GM21447 (cell line): ENCODE measurements around the gene HNRNPH2.

Source experiments
- ATAC-seq: cut with Tn5 transposase; IDR thresholded peaks from one replicate; pipeline ENCODE4 v1.9.1; 2021; ENCODE audit not compliant: unreplicated experiment

HNRNPH2 gene

GRCh38 chrX:101407748-101408531 is at the start of gene HNRNPH2, which contains the start of gene GLA:
Gene HNRNPH2 (plus strand): TSS chrX:101408222. CDS start chrX:101411989, 3,767 bp downstream.
Gene GLA (minus strand): TSS chrX:101407925. CDS start chrX:101407903, 22 bp downstream.
- ATAC-seq = peak; percentile 94

DNA sequence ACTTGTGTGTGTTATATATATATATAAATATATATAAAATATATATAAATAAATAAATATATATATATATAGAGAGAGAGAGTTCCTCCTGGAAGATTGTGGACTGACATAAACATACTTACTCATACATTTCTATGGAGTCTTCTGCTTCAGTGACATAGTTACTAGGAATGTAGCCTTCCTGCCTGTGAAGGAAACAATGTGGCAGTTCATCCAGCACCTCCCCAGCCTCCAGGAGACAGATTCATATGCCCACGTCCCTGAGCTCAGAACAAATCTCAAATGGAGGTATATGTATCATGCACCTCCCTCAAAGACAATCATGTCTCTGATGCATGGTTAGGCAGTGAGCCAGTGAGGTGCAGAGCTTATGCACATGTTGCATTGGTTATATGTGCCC is 48.1 kb upstream of the HNRNPH2 start:
- ATAC-seq = no peak

DNA sequence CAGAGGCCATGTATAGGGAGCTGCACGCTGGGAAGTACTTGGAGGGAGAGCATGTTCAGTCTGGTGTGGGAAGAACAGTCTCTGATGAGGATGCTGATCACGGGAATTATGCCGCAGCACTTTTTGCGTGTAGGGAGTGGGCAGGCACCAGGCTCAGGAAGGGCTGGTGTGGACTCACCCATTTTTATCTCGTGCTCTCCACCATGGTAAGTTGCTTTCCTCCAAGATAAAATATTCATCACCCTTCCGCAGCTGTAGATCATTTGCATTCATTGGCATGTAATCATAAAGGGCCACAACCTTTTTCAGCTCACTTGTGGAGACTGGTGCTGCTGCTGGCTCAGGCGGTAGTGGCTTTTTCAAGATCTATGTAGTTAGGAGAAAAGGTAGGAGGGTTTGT is 47.6 kb upstream of the HNRNPH2 start:
- ATAC-seq = no peak

DNA sequence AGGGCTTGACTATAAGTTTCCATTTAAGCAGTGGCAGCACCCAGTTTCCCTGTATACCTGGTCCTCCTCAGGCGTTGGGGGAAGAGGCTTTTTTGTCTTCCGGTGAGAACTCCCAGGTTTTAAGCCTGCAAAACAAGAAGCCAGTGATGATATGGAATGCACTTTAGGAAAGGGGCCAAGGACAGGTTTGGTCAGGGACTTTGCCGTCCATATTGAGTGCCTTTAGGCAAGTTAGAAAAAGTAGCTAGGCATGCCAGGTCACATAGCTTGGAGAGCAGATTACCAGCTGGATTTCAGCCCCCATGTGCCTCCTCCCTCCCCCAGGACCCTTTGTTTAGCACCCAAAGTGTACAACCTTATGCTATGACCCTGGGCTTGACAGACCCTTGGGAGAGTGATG is 45.9 kb upstream of the HNRNPH2 start:
- ATAC-seq = no peak

- ATAC-seq = no peak
Observed at GRCh38 chrX:101362757-101363156, 45.3 kb upstream of the HNRNPH2 start.

DNA sequence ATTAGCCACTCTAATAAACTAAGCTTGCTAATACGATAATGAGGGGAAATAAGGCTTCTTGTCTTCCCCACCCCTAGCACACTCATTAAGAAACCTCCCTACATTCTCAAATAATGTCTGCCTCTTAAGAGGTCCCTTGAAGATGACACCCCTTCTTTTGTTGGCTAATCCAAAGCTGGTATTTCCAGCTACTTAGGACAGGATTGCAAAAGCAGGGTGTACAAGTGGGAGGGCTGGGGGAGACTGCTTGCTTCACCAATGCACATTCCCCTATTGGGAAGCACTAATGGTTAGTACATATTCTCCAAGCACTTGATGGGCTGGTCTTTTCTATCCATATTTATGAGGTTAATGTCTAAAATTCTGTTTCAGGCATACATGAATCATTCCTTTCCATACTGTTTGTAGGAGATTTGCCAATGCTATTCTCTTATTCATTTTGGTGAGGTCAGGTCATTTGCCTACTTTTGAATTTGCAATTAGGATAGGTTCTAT is 42.7 kb upstream of the HNRNPH2 start:
- ATAC-seq = no peak

GRCh38 chrX:101368800-101369199 is 39.2 kb upstream of the HNRNPH2 start:
- no peak for ATAC-seq

DNA sequence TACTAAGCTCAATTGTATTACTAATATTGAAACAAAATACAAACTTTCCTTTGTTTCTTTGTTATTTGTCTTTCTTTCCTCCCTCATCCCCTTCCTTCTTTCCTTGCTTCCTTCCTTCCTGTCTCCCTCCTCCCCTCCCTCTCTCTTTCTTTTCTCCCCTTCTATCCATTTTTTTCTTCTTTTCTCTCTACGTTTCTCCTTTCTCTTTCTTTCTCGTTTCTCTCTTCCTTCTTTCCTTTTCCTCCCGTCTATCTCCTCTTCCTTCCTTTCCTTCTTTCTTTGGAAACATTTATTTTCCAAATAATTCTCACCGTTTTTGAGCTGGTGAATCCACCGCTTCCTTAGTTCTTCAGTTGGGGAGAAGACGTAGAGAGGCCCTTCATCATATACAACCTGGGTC is 38.3 kb upstream of the HNRNPH2 start:
- ATAC-seq = no peak

DNA sequence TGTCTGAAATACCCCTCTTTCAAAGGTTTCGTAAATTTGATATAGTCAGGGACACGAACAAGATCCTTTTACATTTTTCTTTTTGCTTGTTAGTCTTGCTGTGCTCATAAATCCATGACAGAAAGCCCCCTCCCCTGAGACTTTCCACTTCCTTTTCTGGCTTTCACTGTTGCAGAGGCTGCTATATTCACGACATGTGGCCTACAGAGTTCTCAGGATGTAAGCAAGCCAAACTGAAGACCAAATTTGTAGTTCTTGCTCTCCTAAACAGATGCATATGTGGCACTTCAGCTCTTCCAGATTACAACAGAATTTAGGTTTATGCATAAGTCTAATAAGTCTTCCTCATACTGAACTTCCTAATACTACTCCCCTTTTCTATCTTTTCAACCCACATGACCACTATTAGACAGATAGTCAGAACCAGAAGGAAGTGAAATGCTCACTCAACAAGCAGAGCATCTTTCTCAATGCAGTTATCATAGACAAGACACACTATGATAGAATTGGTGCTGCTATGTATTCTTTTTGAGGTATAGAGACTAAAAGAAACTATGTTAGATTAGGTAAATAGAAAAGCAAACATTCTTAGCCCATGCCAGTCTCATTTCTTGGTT is 37.0 kb upstream of the HNRNPH2 start:
- peak; percentile 66 for ATAC-seq

DNA sequence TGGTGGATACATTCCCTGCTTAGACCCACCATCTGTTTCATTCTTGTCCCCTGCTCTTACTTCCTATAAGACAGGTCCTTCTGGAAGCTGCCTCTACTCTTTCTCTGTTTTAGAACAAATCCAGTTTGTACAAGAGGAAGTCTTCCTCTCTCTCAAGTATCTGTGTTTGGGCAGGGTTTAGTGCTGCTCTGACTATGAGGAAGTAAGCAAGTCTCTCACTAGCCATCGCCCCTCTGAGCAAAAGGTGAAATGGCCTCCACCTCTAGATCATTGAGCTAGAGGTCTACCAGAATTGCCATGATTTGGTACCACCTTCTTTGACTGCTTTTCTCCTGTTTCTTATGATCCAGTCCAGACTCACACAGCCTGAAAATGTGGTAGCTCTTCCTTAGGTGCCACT is 30.5 kb upstream of the HNRNPH2 start:
- no peak for ATAC-seq

GRCh38 chrX:101383679-101384205 is 24.3 kb upstream of the HNRNPH2 start:
- peak; percentile 65 for ATAC-seq

DNA sequence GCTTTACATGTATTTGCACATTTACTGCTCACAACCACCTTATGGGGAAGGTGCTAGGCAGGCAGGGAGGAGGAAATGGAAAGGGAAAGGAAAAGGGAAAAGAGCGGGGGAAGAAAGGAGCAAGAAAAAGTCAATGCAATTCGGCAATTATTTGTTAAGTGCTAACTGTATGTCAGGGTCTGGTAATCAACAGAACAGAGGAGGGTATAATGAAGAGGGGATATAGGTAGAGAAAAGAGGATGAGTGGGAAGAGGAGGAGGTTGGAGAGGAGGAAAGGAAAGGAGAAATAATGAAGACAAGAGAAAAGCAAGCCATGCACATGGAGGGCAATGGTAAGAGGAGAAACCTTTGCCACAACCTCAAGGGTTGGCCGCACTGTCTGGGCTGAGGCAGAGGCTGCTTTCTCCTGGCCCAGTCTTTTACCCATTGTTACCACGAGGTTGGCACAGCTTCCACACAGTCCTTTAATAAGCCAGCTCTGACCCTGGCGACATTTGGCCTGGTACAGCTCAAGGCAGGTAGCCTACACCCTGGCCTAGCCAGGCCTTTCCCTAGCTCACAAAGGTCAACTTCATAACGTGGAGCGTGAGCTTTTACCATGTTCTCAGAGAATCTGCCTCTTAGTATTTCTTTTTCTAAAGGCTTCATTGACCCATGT is 22.9 kb upstream of the HNRNPH2 start:
- peak; percentile 4 for ATAC-seq

DNA sequence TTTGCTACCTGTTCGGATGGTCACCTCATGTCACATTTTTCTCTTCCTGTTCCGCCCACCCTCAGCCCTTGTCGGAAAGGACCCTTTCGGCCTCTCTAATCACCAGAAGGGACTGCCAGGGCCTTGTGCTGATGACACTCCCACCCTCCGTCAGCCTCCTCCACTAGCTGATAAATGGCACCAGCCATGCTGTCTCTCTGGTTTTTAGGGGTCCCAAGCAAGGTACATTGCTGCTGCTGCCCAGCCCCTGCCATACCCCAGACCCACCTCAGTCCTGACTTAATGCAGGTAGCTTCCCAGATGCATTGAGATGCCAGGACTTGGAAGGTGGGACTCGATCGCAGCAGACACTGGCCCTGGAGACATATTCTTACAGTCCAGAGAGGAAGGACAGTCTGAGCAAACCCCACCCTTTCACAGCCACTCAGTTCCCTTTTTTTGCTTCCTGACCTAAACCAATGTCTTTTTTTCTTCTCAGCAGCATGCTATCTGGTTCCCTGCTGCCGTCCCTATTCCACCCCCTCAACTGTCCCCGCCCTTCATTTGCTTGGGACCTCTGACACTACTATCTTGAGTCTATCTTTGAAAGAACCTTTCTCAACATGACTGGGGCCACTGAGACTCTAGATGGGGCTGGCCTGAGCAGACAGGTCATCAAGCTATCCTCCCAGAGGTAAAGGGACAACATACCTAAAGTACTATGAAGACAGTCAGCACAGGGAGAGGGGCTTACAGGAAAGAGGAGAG is 22.1 kb upstream of the HNRNPH2 start, which contains the start of gene BTK:
TSS of gene BTK (minus strand) at position 397 of the 747 bp plus-strand sequence. CDS start 10,907 bp downstream, outside the sequence.
- ATAC-seq = peak; percentile 59

DNA sequence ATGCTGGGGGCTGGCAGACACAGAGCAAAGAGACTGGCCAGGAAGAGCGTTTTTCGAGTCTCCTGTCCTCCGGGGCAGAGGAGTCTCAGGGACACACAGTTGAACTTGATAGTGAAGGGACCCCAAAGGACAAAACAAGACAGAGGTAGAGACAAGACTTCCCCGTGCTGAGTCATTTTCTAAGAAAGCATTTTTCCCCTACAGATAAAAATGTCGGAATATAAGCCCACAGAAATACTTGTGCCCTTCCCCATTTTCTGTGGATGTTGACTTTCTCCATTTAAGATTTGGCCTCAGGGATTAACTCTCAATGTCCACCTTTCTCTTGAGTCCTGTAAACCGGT is 21.5 kb upstream of the HNRNPH2 start:
- ATAC-seq = no peak

DNA sequence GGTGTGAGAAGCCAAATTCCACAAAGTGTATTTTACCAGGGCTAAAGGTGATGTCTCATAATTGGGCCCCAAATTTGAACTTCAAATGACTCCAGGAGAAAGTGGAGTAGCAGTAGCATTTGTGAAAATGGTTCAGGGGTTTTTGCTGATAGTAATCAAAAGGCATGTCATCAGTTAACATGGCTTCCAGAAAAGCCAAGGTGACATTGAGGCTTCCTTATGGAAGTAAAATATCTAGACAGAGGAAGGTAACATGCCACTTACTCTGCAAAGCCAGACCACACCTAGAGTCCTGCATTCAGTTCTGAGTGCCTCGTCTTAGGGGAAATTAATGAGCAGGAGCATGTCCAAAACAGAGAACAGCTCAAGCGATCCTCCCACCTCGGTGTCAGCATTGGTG is 19.4 kb upstream of the HNRNPH2 start:
- ATAC-seq = no peak

DNA sequence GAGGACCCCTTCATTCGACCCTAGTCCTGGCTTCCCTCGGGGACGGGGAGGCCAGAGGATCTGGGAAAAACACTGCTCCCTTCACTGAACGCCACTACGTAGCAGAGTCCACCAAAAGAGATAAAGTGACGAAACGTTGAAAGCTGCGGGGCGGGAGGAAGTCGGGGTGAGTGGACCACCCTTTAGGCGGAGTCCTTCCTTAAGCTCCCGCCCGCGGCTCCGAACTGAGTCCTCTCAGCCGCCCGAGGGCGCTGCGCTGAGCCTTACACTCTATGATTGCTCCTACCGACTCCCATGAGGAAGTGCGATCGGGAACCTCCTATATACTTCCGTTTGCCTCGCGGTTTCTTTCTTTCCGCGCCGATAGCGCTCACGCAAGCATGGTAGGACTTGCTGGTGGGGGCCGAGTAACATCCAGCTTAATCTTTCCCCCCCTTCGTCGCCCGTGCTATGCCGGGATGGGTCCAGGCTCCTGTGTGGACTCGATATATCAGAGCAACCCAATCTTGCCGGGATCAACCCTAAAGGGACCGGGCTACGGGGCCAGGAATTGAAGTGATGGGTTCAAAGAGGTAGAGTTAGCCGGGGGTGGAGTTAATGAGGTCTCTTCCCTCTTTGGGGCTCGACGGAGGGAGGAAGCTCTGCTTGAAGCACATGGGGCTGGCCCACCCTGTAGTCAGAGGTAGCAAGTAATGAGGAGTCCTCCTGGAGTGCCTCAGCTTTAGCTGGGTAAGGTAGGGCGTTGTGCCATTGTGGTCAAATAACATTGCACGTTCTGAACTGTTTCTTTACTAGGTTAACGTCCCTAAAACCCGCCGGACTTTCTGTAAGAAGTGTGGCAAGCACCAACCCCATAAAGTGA is 17.1 kb upstream of the HNRNPH2 start, which contains the start of gene RPL36A:
TSS of gene RPL36A (plus strand) at position 348 of the 862 bp plus-strand sequence. CDS start at position 381, 33 bp downstream.
- peak; percentile 63 for ATAC-seq

GRCh38 chrX:101391831-101392230 is 16.2 kb upstream of the HNRNPH2 start:
- ATAC-seq = no peak

DNA sequence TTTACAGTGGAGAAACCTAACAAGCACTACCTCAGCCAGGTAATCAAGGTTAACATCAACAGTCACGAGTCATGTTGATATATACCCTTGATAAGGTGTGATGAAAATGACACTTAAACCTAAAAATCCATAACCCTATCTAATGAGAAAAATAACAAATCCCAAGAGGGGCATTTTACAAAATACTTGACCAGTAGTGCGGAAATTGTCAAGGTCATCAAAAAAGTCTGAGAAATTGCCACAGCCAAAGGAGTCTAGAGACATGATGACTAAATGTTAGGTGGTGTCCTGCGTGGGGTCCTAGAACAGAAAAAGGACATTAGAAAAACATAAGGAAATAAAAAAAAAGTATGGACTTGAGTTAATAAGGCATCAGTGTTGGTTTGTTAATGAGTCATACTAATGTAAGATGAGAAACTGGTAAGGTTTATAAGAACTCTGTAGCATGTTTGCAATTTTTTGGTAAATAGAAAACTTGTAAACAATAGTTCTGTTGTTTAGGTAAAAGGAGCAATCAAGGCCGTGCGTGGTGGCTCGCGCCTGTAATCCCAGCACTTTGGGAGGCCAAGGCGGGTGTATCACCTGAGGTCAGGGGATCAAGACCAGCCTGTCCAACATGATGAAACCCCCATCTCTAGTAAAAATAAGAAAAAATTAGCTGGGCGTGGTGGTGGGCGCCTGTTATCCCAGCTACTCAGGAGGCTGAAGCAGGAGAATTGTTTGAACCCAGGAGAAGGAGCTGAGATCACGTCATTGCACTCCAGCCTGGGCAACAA is 14.3 kb upstream of the HNRNPH2 start:
- no peak for ATAC-seq

- ATAC-seq = no peak
Observed at GRCh38 chrX:101394372-101394771, 13.7 kb upstream of the HNRNPH2 start.
